GM12878 (cell line): ENCODE results near the gene KIF9. TPM values are rescaled to one million over a fixed set of nuclear protein-coding genes. Genes with fewer than 3 reads are reported as not detected.

ENCODE experiments used
- ATAC-seq: fragments of 200-7000 bp; cut with Tn5 transposase; 3 replicates; pipeline ENCODE4 v1.9.1; 2020; ENCODE audit warnings: mild to moderate bottlenecking, moderate library complexity
- BruUV-seq: library from RNA; stranded (reverse); fragments of 400-500 nt; replicated peaks from 2 replicates; lab custom pipeline; 2021; lab: Mats Ljungman, UMichigan
- CTCF ChIA-PET: fragments of 300-600 bp; sonication (Branson Sonifier 250); formaldehyde crosslinking; extraction: SDS; loops from one replicate; lab custom pipeline; 2021; ENCODE audit warnings: inconsistent platforms; lab: Yijun Ruan, JAX
- POLR2A ChIA-PET: fragments of 350-600 bp; formaldehyde crosslinking; extraction: SDS; loops from one replicate; lab custom pipeline; 2021; ENCODE audit warnings: inconsistent platforms; lab: Charles Lee
- RAD21 ChIA-PET: fragments of 300-600 bp; sonication (Branson Sonifier 250); formaldehyde crosslinking; loops from one replicate; lab custom pipeline; 2023; ENCODE audit warnings: antibody characterized with exemption; ENCODE audit not compliant: unreplicated experiment; lab: Charles Lee
- SMC1A ChIA-PET: fragments of 300-600 bp; sonication (Branson Sonifier 250); formaldehyde crosslinking; loops from one replicate; lab custom pipeline; 2023; ENCODE audit not compliant: unreplicated experiment, uncharacterized antibody; lab: Charles Lee
- DNase-seq: peaks from one replicate; pipeline ENCODE4 v3.0.0-alpha.2; 2011; ENCODE audit warnings: low read depth, low spot score
- FAIRE-seq: peaks from 3 replicates; lab custom pipeline; 2011; peaks lifted over from hg19 to GRCh38; lab: Jason Lieb, UNC
- H2AFZ ChIP-seq: 2 replicates; pipeline ENCODE4 v1.6.0; 2011; ENCODE audit warnings: low read depth, low read length, control low read depth; ENCODE audit not compliant: control insufficient read depth
- H3K27ac ChIP-seq: 2 replicates; pipeline ENCODE4 v1.5.1; 2011; ENCODE audit warnings: control low read depth; ENCODE audit not compliant: control insufficient read depth, insufficient read depth
- H3K27me3 ChIP-seq, 2 experiments: replicated peaks in 1 of 2; 2 replicates each; pipeline versions ENCODE4 v1.6.0 to v1.6.1; 2011; ENCODE audit warnings: low read length in 1 of 2; ENCODE audit not compliant: control insufficient read depth in 2 of 2, insufficient read depth in 2 of 2
- H3K36me3 ChIP-seq, 2 experiments: 2 replicates each; pipeline ENCODE4 v1.5.1; 2011; ENCODE audit warnings: low read length in 1 of 2; ENCODE audit not compliant: control insufficient read depth in 2 of 2, insufficient read depth in 2 of 2
- H3K4me1 ChIP-seq: 2 replicates; pipeline ENCODE4 v1.6.1; 2011; ENCODE audit warnings: mild to moderate bottlenecking, low read length, moderate library complexity, mixed read lengths; ENCODE audit not compliant: control insufficient read depth, insufficient read depth
- H3K4me2 ChIP-seq: 2 replicates; pipeline ENCODE4 v1.6.0; 2011; ENCODE audit warnings: control low read depth; ENCODE audit not compliant: control insufficient read depth, insufficient read depth
- H3K4me3 ChIP-seq: fragments of 200-600 bp; sonication (generic); 2 replicates; pipeline ENCODE4 v1.5.1; 2016
- H3K79me2 ChIP-seq: 2 replicates; pipeline ENCODE4 v1.6.0; 2011; ENCODE audit warnings: low read length; ENCODE audit not compliant: control insufficient read depth, insufficient read depth
- H3K9ac ChIP-seq: 2 replicates; pipeline ENCODE4 v1.8.0; 2011; ENCODE audit warnings: low read length, control low read depth, mixed read lengths; ENCODE audit not compliant: control insufficient read depth, insufficient read depth
- H3K9me3 ChIP-seq: replicated peaks from 3 replicates; pipeline ENCODE4 v1.5.1; 2011; ENCODE audit warnings: mild to moderate bottlenecking, low read length; ENCODE audit not compliant: control insufficient read depth, insufficient read depth
- H4K20me1 ChIP-seq: 2 replicates; pipeline ENCODE4 v1.6.0; 2011; ENCODE audit not compliant: control insufficient read depth, insufficient read depth
- BACH1 ChIP-seq: fragments of 450-650 bp; IDR thresholded peaks from 2 replicates; pipeline ENCODE4 v1.6.1; 2017; ENCODE audit warnings: mild to moderate bottlenecking, borderline replicate concordance
- CREB1 ChIP-seq: IDR thresholded peaks from 2 replicates; pipeline ENCODE4 v1.6.1; 2012; ENCODE audit warnings: low read depth, mild to moderate bottlenecking, inconsistent platforms
- FOS ChIP-seq: IDR thresholded peaks from 3 replicates; pipeline ENCODE4 v1.6.1; 2011; ENCODE audit warnings: borderline replicate concordance; ENCODE audit not compliant: insufficient read length; ENCODE audit errors: extremely low read depth
- FOXK2 ChIP-seq: fragments of 450-650 bp; IDR thresholded peaks from 2 replicates; pipeline ENCODE4 v1.6.1; 2017; ENCODE audit warnings: mild to moderate bottlenecking, moderate library complexity
- NR2C2 ChIP-seq: IDR thresholded peaks from 2 replicates; pipeline ENCODE4 v1.6.1; 2011; ENCODE audit warnings: borderline replicate concordance, low read depth; ENCODE audit not compliant: control insufficient read depth, insufficient read length
- TAF1 ChIP-seq: IDR thresholded peaks from 2 replicates; pipeline ENCODE4 v1.6.1; 2011; ENCODE audit warnings: mild to moderate bottlenecking, low read depth, low read length, borderline replicate concordance
- TARDBP ChIP-seq: IDR thresholded peaks from 2 replicates; pipeline ENCODE4 v1.6.1; 2016; ENCODE audit warnings: borderline replicate concordance
- ZNF274 ChIP-seq: IDR thresholded peaks from one replicate; pipeline ENCODE4 v1.8.0; 2011; ENCODE audit not compliant: insufficient read length, insufficient read depth
- WGBS: methylation state at CpG from one replicate; pipeline ENCODE4 v1.1.6; 2016; ENCODE audit warnings: low lambda C conversion rate; ENCODE audit not compliant: insufficient replicate concordance, insufficient coverage; ENCODE audit errors: missing lambda C conversion rate; 5-methylcytosine and 5-hydroxymethylcytosine counted together
- in situ Hi-C: fragments of 300-500 bp; cut with MboI; formaldehyde crosslinking; loops from 9 replicates; pipeline ENCODE4 v1.14.3; 2018; ENCODE audit warnings: mixed read lengths
- intact Hi-C: fragments of 100-400 bp; cut with micrococcal nuclease; formaldehyde crosslinking; loops from one replicate; pipeline ENCODE4 v1.14.2; 2022; ENCODE audit not compliant: unreplicated experiment
- polyA plus RNA-seq, 11 experiments: library from polyadenylated mRNA; depleted of rRNA in 4 of 11; unstranded in 6 of 11; stranded (reverse) in 5 of 11; fragments of >200 nt; fragmentation: Nextera tagmentation in 4 of 11; fragmentation: Illumina TruSeq in 1 of 11; extraction: Ambion mirVana in 4 of 11; extraction: Trizol in 1 of 11; gene quantifications; 1 replicate in 1 of 11; 2 replicates in 10 of 11; pipeline versions ENCODE4 v1.2.1 to v1.2.3, GENCODE V29; 2011 to 2016; ENCODE audit warnings: inconsistent platforms in 2 of 11, missing spikeins in 2 of 11, low read depth in 1 of 11
- total RNA-seq, 4 experiments: library from RNA; depleted of rRNA in 3 of 4; stranded (reverse); fragments of >200 nt in 3 of 4; fragmentation: Illumina TruSeq in 1 of 4; extraction: Trizol in 1 of 4; gene quantifications; 2 replicates each; pipeline versions ENCODE4 v1.2.1 to v1.2.3, GENCODE V29; 2013 to 2021
- TF ChIP-seq, protein P1 (sequence below): fragments of 450-650 bp; conservative IDR thresholded peaks from 2 replicates; pipeline ENCODE4 v1.6.1; 2017; ENCODE audit warnings: mild to moderate bottlenecking, moderate library complexity
- TF ChIP-seq, protein P2 (sequence below): fragments of 450-650 bp; IDR thresholded peaks from 2 replicates; pipeline ENCODE4 v1.6.1; 2017; ENCODE audit warnings: antibody characterized with exemption, mild to moderate bottlenecking, moderate library complexity
- TF ChIP-seq, protein P3 (sequence below): fragments of 150-350 bp; IDR thresholded peaks from 2 replicates; pipeline ENCODE4 v1.6.1; 2014; ENCODE audit warnings: mild to moderate bottlenecking, low read depth, low read length

Gene KIF9
- total and polyA plus RNA-seq, 10 of the 15 experiments (the other 5 are each of a cell fraction or from before 2014, with no cell fraction given), result 3.0 to 10.2 (median 5.9) TPM

DNA sequence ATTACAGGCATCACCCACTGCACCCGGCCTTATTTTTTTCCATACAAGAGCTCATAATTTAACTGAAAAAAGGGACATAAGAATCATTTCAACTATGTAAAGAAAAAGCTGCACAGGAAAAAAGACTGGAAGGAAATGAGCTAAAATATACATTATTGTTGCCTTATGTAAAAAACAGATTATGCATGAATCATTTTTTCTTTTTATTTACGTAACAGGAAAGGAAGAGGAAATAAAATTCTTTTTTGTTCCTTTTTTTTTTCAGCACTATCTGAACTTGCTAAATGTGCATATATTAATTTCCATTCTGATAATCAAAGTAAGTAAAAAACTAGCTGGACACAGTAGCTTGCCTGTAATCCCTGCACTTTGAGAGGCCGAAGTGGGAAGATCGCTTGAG is 12.1 kb downstream of the KIF9 start:
- CTCF ChIA-PET, result interaction anchor here (0.7 to 1.1 kb wide), 4 partner anchors 20 to 285 kb away, joined by 3 to 6 read pairs (median 4); no protein-coding TSS in a partner anchor
- POLR2A ChIA-PET, result interaction anchor here (1.2 kb wide), 1 partner anchor 12 kb away, joined by 5 read pairs; the partner anchor contains the start of genes KIF9 and KLHL18
- no peak for ATAC-seq

More for the DNA sequence above, 12.1 kb downstream of the KIF9 start:
- no peaks in the 10 kb centered on the region for H4K20me1 ChIP-seq
- WGBS, result 100% methylated on average over 4 of the region's 4 CpGs
- no TSS peak for BruUV-seq
- H3K4me3 ChIP-seq, result no peak overlapping the region
- intact Hi-C loops, result no loop called here
- no peaks in the 10 kb centered on the region for H3K9me3 ChIP-seq
- H3K4me2 ChIP-seq, result no peak overlapping the region
- H3K9ac ChIP-seq, result no peak overlapping the region
- TF ChIP-seq TARDBP, result no peak
- TF ChIP-seq, protein P1, sequence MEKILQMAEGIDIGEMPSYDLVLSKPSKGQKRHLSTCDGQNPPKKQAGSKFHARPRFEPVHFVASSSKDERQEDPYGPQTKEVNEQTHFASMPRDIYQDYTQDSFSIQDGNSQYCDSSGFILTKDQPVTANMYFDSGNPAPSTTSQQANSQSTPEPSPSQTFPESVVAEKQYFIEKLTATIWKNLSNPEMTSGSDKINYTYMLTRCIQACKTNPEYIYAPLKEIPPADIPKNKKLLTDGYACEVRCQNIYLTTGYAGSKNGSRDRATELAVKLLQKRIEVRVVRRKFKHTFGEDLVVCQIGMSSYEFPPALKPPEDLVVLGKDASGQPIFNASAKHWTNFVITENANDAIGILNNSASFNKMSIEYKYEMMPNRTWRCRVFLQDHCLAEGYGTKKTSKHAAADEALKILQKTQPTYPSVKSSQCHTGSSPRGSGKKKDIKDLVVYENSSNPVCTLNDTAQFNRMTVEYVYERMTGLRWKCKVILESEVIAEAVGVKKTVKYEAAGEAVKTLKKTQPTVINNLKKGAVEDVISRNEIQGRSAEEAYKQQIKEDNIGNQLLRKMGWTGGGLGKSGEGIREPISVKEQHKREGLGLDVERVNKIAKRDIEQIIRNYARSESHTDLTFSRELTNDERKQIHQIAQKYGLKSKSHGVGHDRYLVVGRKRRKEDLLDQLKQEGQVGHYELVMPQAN, result no peak
- TF ChIP-seq TAF1, result no peak
- TF ChIP-seq NR2C2, result no peak
- TF ChIP-seq, protein P2, sequence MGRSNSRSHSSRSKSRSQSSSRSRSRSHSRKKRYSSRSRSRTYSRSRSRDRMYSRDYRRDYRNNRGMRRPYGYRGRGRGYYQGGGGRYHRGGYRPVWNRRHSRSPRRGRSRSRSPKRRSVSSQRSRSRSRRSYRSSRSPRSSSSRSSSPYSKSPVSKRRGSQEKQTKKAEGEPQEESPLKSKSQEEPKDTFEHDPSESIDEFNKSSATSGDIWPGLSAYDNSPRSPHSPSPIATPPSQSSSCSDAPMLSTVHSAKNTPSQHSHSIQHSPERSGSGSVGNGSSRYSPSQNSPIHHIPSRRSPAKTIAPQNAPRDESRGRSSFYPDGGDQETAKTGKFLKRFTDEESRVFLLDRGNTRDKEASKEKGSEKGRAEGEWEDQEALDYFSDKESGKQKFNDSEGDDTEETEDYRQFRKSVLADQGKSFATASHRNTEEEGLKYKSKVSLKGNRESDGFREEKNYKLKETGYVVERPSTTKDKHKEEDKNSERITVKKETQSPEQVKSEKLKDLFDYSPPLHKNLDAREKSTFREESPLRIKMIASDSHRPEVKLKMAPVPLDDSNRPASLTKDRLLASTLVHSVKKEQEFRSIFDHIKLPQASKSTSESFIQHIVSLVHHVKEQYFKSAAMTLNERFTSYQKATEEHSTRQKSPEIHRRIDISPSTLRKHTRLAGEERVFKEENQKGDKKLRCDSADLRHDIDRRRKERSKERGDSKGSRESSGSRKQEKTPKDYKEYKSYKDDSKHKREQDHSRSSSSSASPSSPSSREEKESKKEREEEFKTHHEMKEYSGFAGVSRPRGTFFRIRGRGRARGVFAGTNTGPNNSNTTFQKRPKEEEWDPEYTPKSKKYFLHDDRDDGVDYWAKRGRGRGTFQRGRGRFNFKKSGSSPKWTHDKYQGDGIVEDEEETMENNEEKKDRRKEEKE, result no peak
- TF ChIP-seq, protein P3, sequence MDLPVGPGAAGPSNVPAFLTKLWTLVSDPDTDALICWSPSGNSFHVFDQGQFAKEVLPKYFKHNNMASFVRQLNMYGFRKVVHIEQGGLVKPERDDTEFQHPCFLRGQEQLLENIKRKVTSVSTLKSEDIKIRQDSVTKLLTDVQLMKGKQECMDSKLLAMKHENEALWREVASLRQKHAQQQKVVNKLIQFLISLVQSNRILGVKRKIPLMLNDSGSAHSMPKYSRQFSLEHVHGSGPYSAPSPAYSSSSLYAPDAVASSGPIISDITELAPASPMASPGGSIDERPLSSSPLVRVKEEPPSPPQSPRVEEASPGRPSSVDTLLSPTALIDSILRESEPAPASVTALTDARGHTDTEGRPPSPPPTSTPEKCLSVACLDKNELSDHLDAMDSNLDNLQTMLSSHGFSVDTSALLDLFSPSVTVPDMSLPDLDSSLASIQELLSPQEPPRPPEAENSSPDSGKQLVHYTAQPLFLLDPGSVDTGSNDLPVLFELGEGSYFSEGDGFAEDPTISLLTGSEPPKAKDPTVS, result no peak
- no peak for TF ChIP-seq FOXK2
- TF ChIP-seq BACH1, result no peak
- TF ChIP-seq FOS, result no peak
- TF ChIP-seq ZNF274, result no peak
- no peak for TF ChIP-seq CREB1
- in situ Hi-C loops, result no loop called here
- H3K79me2 ChIP-seq, result no peaks in the 10 kb centered on the region
- FAIRE-seq (no peak), DNase-seq (no peak)
- no peak overlapping the region for H3K27ac ChIP-seq
- RAD21 ChIA-PET, result interaction anchor here (0.6 kb wide), 1 partner anchor 16 kb away, joined by 3 read pairs; no protein-coding TSS in a partner anchor
- H3K36me3 ChIP-seq, result no peaks in the 10 kb centered on the region
- no peak overlapping the region for H2AFZ ChIP-seq
- H3K4me1 ChIP-seq, result peaks cover 11% of the 10 kb centered on the region
- SMC1A ChIA-PET, result interaction anchor here (0.7 to 1.4 kb wide), 5 partner anchors 17 to 110 kb away, joined by 3 to 6 read pairs (median 3); partner anchors contain the start of gene PTPN23
- no peaks in the 10 kb centered on the region for H3K27me3 ChIP-seq
